Spleen (tissue), 13 donors: ENCODE measurements around the gene ACBD5. TPM values are rescaled to one million over a fixed set of nuclear protein-coding genes. Genes with fewer than 3 reads are reported as not detected.
"Not testable (repeated sequence)": the region's sequence is repeated elsewhere in the genome, so short reads cannot be mapped to it uniquely, and the experiment has no call there.

ENCODE experiments used
- DNase-seq: peaks from one replicate; pipeline ENCODE4 v3.0.0-alpha.2; 2020
- H3K27ac ChIP-seq, 8 donors: fragments of 200-600 bp; sonication (generic) in 7 of 8; 1 replicate in 4 of 8; 2 replicates in 4 of 8; pipeline versions ENCODE4 v1.5.0 to v1.8.0; 2016 to 2021; ENCODE audit warnings: inconsistent platforms in 4 of 8, mild to moderate bottlenecking in 4 of 8, moderate library complexity in 1 of 8
- H3K27me3 ChIP-seq, 7 donors: fragments of 200-600 bp; sonication (generic) in 6 of 7; replicated peaks in 1 of 7; 1 replicate in 4 of 7; 2 replicates in 3 of 7; pipeline versions ENCODE4 v1.5.0 to v1.8.0; 2016 to 2021; ENCODE audit warnings: inconsistent platforms in 3 of 7, mild to moderate bottlenecking in 1 of 7
- H3K36me3 ChIP-seq, 6 donors: fragments of 200-600 bp; sonication (generic) in 5 of 6; 1 replicate in 4 of 6; 2 replicates in 2 of 6; pipeline versions ENCODE4 v1.5.0 to v1.8.0; 2016 to 2021; ENCODE audit warnings: inconsistent platforms in 2 of 6
- H3K4me1 ChIP-seq, 6 donors: fragments of 200-600 bp; sonication (generic) in 5 of 6; 1 replicate in 3 of 6; 2 replicates in 3 of 6; pipeline versions ENCODE4 v1.5.0 to v1.8.0; 2016 to 2021; ENCODE audit warnings: inconsistent platforms in 3 of 6
- H3K4me3 ChIP-seq, 8 donors: fragments of 200-600 bp; sonication (generic) in 7 of 8; 1 replicate in 4 of 8; 2 replicates in 4 of 8; pipeline versions ENCODE4 v1.5.0 to v1.8.0; 2016 to 2021; ENCODE audit warnings: inconsistent platforms in 4 of 8, mild to moderate bottlenecking in 4 of 8, moderate library complexity in 2 of 8
- H3K9me3 ChIP-seq, 8 donors: fragments of 200-600 bp; sonication (generic) in 7 of 8; 1 replicate in 4 of 8; 2 replicates in 4 of 8; pipeline versions ENCODE4 v1.5.0 to v1.8.0; 2016 to 2021; ENCODE audit warnings: inconsistent platforms in 4 of 8
- POLR2A ChIP-seq, 3 donors: fragments of 450-650 bp; IDR thresholded peaks; one replicate each; pipeline ENCODE4 v1.5.1; 2017; ENCODE audit warnings: antibody characterized with exemption in 3 of 3, mild to moderate bottlenecking in 1 of 3
- POLR2AphosphoS5 ChIP-seq, 3 donors: sonication (generic); formaldehyde crosslinking; IDR thresholded peaks; one replicate each; pipeline ENCODE4 v1.5.1; 2017; ENCODE audit warnings: antibody characterized with exemption in 3 of 3
- WGBS, 5 donors: extraction: QIAGEN DNeasy Blood & Tissue Kit in 3 of 5; methylation state at CpG; one replicate each; pipeline versions ENCODE4 v1.1.5 to v1.1.7; 2013 to 2018; 5-methylcytosine and 5-hydroxymethylcytosine counted together
- intact Hi-C: fragments of 100-400 bp; cut with DNase I; formaldehyde crosslinking; loops from one replicate; pipeline ENCODE4 v1.15.0; 2023; ENCODE audit warnings: low total_unique reads
- long read RNA-seq, 2 donors: transcript quantifications; one replicate each; lab custom pipeline, GENCODE V29; 2026
- polyA plus RNA-seq, 3 donors: library from polyadenylated mRNA; stranded (reverse); fragments of 200-250 nt; gene quantifications; one replicate each; pipeline ENCODE4 v1.2.1, GENCODE V29; 2013
- total RNA-seq, 7 donors: library from RNA; depleted of rRNA in 3 of 7; stranded (reverse); fragments of >200 nt in 3 of 7; fragmentation: NEBNext Ultra II Directional in 4 of 7; extraction: Animal tissue kit (Norgen Biotek cat#: 25700) in 4 of 7; gene quantifications; one replicate each; pipeline versions ENCODE4 v1.1.0 to v1.2.1, GENCODE V29; 2016 to 2021
- TF ChIP-seq, protein P1 (sequence below), 11 experiments: fragments of 200-600 bp in 7 of 11; fragments of 450-650 bp in 4 of 11; sonication (generic) in 4 of 11; IDR thresholded peaks in 8 of 11; conservative IDR thresholded peaks in 3 of 11; 1 replicate in 7 of 11; 2 replicates in 4 of 11; pipeline versions ENCODE4 v1.4.0 to v1.8.0; 2016 to 2021; ENCODE audit warnings: antibody characterized with exemption in 11 of 11, inconsistent platforms in 4 of 11, mild to moderate bottlenecking in 1 of 11
- donor health status: healthy with polysubstance abuse.
- donor health status: DM: no; HTN: no; CAD: no; lungs with moderate emphysema.
- donor health status: DM: no; HTN: no; CAD: no.
- donor health status: Bipolar disorder and iron deficiency.
- donor health status: healthy.
- donor health status: DM: no; HTN: no; CAD: no.
- donor health status: DM: yes; HTN: yes; CAD: no.

The ACBD5 gene, protein sequence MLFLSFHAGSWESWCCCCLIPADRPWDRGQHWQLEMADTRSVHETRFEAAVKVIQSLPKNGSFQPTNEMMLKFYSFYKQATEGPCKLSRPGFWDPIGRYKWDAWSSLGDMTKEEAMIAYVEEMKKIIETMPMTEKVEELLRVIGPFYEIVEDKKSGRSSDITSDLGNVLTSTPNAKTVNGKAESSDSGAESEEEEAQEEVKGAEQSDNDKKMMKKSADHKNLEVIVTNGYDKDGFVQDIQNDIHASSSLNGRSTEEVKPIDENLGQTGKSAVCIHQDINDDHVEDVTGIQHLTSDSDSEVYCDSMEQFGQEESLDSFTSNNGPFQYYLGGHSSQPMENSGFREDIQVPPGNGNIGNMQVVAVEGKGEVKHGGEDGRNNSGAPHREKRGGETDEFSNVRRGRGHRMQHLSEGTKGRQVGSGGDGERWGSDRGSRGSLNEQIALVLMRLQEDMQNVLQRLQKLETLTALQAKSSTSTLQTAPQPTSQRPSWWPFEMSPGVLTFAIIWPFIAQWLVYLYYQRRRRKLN
- total RNA-seq, result 10 to 100 TPM; 20.8 to 31.2 (median 23.7) TPM
- 10 to 100 TPM in 1 of 3 donors, 1 to 10 TPM in 2; 7.7 to 12.6 (median 8.4) TPM for polyA plus RNA-seq
- long read RNA-seq, donor 1, partial matches to known transcripts, result 6 of 6 reads
- long read RNA-seq, donor 1, other reads (novel, unspliced or antisense), result 0 of 6 reads
- long read RNA-seq, donor 2, partial matches to known transcripts, result 0 of 1 reads
- long read RNA-seq, donor 2, other reads (novel, unspliced or antisense), result 0 of 1 reads

DNA sequence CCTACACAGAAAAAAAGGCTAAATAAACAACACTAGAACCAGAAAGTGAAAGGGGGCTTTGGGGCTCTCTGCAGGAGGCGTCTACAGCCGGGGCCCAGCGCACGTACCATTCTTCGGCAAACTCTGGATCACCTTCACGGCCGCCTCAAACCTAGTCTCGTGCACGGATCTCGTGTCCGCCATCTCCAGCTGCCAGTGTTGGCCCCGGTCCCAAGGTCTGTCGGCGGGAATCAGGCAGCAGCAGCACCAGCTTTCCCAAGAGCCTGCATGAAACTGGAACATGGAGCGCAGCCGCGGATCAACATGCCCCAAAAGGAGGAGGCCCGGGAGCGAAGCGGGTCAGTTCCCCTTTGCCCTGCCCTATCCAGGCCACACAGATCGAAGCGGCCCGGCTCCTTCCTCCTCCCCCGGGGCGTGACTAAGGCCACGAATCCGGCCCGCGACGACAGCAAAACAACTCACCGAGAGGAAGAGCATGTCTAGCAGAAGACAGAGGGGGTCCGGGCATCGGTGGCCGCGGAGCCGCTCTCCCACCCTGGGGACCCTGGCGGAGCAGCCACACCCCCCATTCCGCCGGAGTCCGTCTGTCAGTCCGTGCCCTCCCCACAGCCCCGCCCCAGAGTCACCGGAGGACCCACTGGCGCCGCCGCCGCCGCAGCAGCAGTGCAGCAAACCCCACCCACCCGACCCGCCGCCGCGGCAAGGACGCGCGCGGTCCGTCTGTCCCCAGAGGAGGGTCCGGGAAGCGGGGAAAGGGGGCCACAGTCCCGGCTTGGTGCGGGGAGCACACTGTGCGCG is at the start of gene ACBD5:
Gene ACBD5 (minus strand): TSS at position 586 of the 798 bp plus-strand sequence. CDS start 109 bp downstream, at position 477.
- Histone ChIP-seq H3K4me3 (peak within 1 kb of the TSS; percentile 56 to 92 (median 73)), H3K4me1 (peaks cover 17 to 68% (median 60%) of the 10 kb centered on the region in 6 donors), H3K27me3 (no peaks in the 10 kb centered on the region), H3K36me3 (peaks cover 0 to 6% (median 0%) of the 10 kb centered on the region in 6 donors), H3K27ac (peak within 1 kb of the TSS; percentile 96 to 100 (median 97)), H3K9me3 (no peaks in the 10 kb centered on the region)
- peak; percentile 98 for DNase-seq
- WGBS, 5 donors, result 0 to 1% (median 0%) methylated on average over 13 to 64 of the region's 64 CpGs
- TF ChIP-seq POLR2A (IDR thresholded peaks at IDR 0.05) (peak in 2 of 3 donors; percentile 27 to 63), POLR2AphosphoS5 (IDR thresholded peaks at IDR 0.05) (peak; percentile 87 to 93 (median 90))
- TF ChIP-seq, protein P1, sequence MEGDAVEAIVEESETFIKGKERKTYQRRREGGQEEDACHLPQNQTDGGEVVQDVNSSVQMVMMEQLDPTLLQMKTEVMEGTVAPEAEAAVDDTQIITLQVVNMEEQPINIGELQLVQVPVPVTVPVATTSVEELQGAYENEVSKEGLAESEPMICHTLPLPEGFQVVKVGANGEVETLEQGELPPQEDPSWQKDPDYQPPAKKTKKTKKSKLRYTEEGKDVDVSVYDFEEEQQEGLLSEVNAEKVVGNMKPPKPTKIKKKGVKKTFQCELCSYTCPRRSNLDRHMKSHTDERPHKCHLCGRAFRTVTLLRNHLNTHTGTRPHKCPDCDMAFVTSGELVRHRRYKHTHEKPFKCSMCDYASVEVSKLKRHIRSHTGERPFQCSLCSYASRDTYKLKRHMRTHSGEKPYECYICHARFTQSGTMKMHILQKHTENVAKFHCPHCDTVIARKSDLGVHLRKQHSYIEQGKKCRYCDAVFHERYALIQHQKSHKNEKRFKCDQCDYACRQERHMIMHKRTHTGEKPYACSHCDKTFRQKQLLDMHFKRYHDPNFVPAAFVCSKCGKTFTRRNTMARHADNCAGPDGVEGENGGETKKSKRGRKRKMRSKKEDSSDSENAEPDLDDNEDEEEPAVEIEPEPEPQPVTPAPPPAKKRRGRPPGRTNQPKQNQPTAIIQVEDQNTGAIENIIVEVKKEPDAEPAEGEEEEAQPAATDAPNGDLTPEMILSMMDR (IDR thresholded peaks at IDR 0.05 in 8 of 11, conservative IDR thresholded peaks at IDR 0.05 in 3 of 11), result peak in 1 of 11 experiments; percentile 20
- intact Hi-C loops, result no loop called here

DNA sequence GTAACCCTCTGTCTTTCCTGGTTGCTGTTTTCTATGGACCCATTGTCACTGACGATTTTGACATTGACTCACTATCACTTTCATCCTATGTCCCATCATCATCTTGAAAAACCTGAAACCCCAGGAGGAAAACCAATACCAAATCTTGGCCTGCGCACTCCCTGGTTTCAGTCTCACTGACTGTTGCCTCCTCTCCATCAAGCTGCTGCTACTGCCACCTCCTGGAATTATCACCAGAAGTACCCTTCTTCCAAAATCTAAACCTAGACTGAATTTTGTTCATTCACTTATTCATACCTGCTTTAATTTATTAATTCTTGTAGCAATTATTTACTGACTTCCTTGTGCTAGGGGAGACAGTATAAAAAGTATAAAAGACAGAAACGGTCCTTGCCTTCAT is 44.5 kb upstream of the ACBD5 start:
- no peak for DNase-seq
- no peaks in the 10 kb centered on the region for H3K36me3 ChIP-seq
- no peaks in the 10 kb centered on the region for H3K27me3 ChIP-seq
- no peaks in the 10 kb centered on the region for H3K9me3 ChIP-seq
- intact Hi-C loops, result no loop called here
- H3K27ac ChIP-seq, result no peak overlapping the region
- H3K4me1 ChIP-seq, result no peaks in the 10 kb centered on the region
- 54 to 68% (median 59%) methylated on average over 3 of the region's 3 CpGs for WGBS, 5 donors
- TF ChIP-seq, protein P1 (IDR thresholded peaks at IDR 0.05 in 8 of 11, conservative IDR thresholded peaks at IDR 0.05 in 3 of 11), result peak in 3 of 11 experiments; percentile 15 to 24 (median 18)
- TF ChIP-seq POLR2A (IDR thresholded peaks at IDR 0.05), result no peak
- no peak overlapping the region for H3K4me3 ChIP-seq

DNA sequence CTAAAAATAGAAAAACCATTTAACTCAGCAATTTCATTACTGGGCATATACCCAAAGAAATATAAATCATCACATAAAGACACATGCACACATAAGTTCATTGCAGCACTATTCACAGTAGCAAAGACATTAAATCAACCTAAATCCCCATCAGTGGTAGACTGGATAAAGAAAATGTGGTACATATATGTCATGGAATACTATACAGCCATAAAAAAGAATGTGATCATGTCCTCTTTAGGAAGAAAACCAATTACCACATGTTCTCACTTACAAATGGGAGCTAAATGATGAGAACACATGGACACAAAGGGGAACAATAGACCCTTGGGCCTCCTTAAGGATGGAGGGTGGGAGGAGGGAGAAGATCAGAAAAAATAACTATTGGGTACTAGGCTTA is 36.0 kb upstream of the ACBD5 start:
- Histone ChIP-seq H3K27ac (no peak overlapping the region), H3K27me3 (peaks cover 0 to 16% (median 0%) of the 10 kb centered on the region in 7 donors), H3K36me3 (no peaks in the 10 kb centered on the region), H3K4me3 (no peak overlapping the region), H3K4me1 (no peaks in the 10 kb centered on the region), H3K9me3 (peaks cover 0 to 6% (median 3%) of the 10 kb centered on the region in 8 donors)
- TF ChIP-seq POLR2AphosphoS5 (IDR thresholded peaks at IDR 0.05) (no peak), POLR2A (IDR thresholded peaks at IDR 0.05) (no peak)
- TF ChIP-seq, protein P1 (IDR thresholded peaks at IDR 0.05 in 8 of 11, conservative IDR thresholded peaks at IDR 0.05 in 3 of 11), result no peak
- no peak for DNase-seq
- intact Hi-C loops, result no loop called here

DNA sequence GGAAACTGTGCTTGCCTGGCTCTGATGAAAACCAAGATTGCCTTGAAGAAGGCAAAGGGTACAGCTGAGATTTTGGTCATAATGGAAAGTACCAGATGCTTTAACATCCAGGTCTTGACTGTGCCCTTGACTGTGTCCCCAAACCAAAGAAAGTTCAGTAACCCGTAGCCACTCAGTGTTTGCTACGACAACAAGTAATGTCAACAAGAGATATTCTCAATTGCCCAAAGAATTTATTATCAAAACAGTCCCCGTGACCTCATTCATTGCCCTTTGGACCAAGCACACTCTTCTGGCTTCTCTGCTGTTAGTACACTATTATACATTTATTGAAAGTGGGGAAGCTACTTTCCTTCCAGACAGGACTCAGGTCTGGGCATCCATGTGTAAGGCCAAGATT is 25.4 kb upstream of the ACBD5 start:
- H3K27ac ChIP-seq, H3K36me3 ChIP-seq, H3K4me1 ChIP-seq, DNase-seq, H3K9me3 ChIP-seq, H3K4me3 ChIP-seq, intact Hi-C loops: not testable (repeated sequence)
- peaks cover 0 to 14% (median 0%) of the 10 kb centered on the region in 7 donors for H3K27me3 ChIP-seq
- WGBS, 5 donors, result 80 to 95% (median 88%) methylated on average over 3 of the region's 3 CpGs

DNA sequence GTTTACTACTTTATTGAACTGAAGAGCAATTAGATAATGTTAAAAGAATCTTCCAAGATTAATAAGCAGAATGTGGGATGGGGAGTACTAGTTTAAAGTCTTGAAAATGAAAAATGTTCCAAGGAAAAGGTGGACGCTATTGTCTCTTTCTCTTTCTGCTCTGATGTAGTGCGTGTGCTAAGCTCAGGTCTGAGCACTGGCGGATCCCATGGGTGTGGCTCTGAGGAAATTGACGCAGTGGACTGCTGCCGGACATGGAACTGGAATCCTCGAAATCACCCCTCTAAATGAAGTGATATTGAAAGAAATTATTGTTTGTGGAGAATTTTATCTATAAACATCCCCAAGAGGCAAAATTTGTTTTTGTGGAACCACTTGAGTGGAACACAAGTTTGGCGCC is 22.2 kb upstream of the ACBD5 start:
- Histone ChIP-seq H3K27me3 (peaks cover 0 to 46% (median 28%) of the 10 kb centered on the region in 7 donors), H3K4me1 (peaks cover 0 to 20% (median 14%) of the 10 kb centered on the region in 6 donors)
- H3K36me3 ChIP-seq, DNase-seq, H3K4me3 ChIP-seq, intact Hi-C loops, H3K9me3 ChIP-seq, H3K27ac ChIP-seq: not testable (repeated sequence)
- 81 to 92% (median 87%) methylated on average over 7 of the region's 7 CpGs for WGBS, 5 donors
